Tibial nerve (tissue), 4 donors: ENCODE measurements around the gene KCTD2. TPM values are rescaled to one million over a fixed set of nuclear protein-coding genes. Genes with fewer than 3 reads are reported as not detected.

Source experiments
- DNase-seq, 2 donors: peaks; one replicate each; pipeline ENCODE4 v3.0.0-alpha.2; 2019; ENCODE audit warnings: low spot score in 2 of 2
- H3K27ac ChIP-seq, 4 donors: fragments of 200-600 bp; sonication (generic) in 3 of 4; one replicate each; pipeline ENCODE4 v1.5.1; 2017 to 2019; ENCODE audit warnings: mild to moderate bottlenecking in 1 of 4
- H3K27me3 ChIP-seq, 2 donors: fragments of 200-600 bp; sonication (generic) in 1 of 2; one replicate each; pipeline versions ENCODE4 v1.5.1 to v1.6.0; 2017 to 2019
- H3K36me3 ChIP-seq, 3 donors: fragments of 200-600 bp; sonication (generic); one replicate each; pipeline ENCODE4 v1.5.1; 2018 to 2019
- H3K4me1 ChIP-seq, 4 donors: fragments of 200-600 bp; sonication (generic) in 3 of 4; one replicate each; pipeline ENCODE4 v1.5.1; 2017 to 2019
- H3K4me3 ChIP-seq, 4 donors: fragments of 200-600 bp; sonication (generic) in 3 of 4; one replicate each; pipeline ENCODE4 v1.5.1; 2017 to 2019; ENCODE audit warnings: mild to moderate bottlenecking in 1 of 4, moderate library complexity in 1 of 4
- H3K9me3 ChIP-seq, 4 donors: fragments of 200-600 bp; sonication (generic) in 3 of 4; one replicate each; pipeline ENCODE4 v1.5.1; 2017 to 2019
- EP300 ChIP-seq, 2 donors: sonication (generic); formaldehyde crosslinking; IDR thresholded peaks; one replicate each; pipeline ENCODE4 v1.6.1; 2017; ENCODE audit warnings: antibody characterized with exemption in 2 of 2, mild to moderate bottlenecking in 1 of 2
- POLR2A ChIP-seq, 2 donors: fragments of 450-650 bp; IDR thresholded peaks; one replicate each; pipeline ENCODE4 v1.6.1; 2017; ENCODE audit warnings: antibody characterized with exemption in 2 of 2, mild to moderate bottlenecking in 2 of 2, moderate library complexity in 2 of 2
- WGBS, 2 donors: methylation state at CpG; one replicate each; pipeline ENCODE4 v1.1.5; 2018; 5-methylcytosine and 5-hydroxymethylcytosine counted together
- total RNA-seq, 4 donors: library from RNA; depleted of rRNA; stranded (reverse); fragments of >200 nt; gene quantifications; one replicate each; pipeline ENCODE4 v1.1.0, GENCODE V29; 2016
- TF ChIP-seq, protein P1 (sequence below), 5 experiments: fragments of 200-600 bp in 3 of 5; fragments of 450-650 bp in 2 of 5; sonication (generic) in 3 of 5; IDR thresholded peaks; one replicate each; pipeline ENCODE4 v1.5.1; 2016 to 2019; ENCODE audit warnings: antibody characterized with exemption in 5 of 5, mild to moderate bottlenecking in 3 of 5, moderate library complexity in 2 of 5

The KCTD2 gene, protein sequence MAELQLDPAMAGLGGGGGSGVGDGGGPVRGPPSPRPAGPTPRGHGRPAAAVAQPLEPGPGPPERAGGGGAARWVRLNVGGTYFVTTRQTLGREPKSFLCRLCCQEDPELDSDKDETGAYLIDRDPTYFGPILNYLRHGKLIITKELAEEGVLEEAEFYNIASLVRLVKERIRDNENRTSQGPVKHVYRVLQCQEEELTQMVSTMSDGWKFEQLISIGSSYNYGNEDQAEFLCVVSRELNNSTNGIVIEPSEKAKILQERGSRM
- 10 to 100 TPM; 24.9 to 33.5 (median 32.6) TPM for total RNA-seq

DNA sequence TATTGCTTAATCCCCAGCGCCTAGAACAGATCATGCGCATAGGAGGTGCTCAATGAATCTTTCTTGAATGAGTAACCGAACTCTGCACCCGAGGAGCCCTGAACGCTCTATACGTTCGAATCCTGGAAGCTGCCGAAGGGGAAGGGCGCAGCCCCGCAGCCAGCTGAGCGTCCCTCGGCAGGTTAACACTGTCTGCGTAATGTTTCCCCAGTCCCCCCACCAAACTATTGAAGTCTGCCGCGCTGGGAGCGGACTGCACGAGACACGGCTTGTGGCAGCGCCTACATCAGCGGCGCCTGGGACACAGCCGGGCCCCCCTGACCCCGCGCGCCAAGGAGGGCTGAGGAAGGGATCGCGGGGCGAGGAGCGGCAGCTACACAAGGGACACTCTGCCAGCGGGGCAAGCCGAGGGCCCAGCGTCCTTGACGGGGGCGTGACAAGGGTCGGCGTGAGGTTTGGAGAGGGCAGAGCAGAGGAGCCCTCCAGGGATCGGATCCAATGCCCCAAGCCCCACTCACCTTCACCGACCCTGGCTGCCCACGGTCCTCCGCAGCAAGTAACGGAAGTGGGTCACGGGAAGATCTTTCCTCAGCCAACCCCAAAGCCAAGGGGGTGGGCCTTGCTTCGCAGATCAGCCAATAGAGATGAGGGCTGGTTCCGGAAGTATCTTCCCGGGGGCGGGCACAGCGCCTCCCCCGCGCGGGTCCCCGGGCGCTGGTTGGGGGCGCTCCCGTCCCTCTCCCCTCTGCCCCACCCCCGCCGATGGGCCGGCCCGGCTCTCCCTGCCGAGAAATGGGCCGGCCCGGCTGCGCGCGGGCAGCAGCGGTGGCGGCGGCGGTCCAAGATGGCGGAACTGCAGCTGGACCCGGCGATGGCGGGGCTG lies at the start of gene KCTD2, which contains the start of gene ATP5PD:
KCTD2 (plus strand) TSS at position 819 of the 883 bp plus-strand sequence; CDS start at position 845, 26 bp downstream.
ATP5PD (minus strand) TSS at position 563 of the 883 bp plus-strand sequence. CDS start 4,319 bp downstream, outside the sequence.
- WGBS, 2 donors: 1% methylated on average over 44 to 52 of the region's 72 CpGs
- Histone ChIP-seq H3K27me3 (no peaks in the 10 kb centered on the region), H3K4me1 (peaks cover 0 to 37% (median 21%) of the 10 kb centered on the region in 4 donors), H3K9me3 (no peaks in the 10 kb centered on the region), H3K36me3 (peaks cover 0 to 19% (median under 1%) of the 10 kb centered on the region in 3 donors), H3K27ac (peak within 1 kb of the TSS; percentile 90 to 98 (median 92)), H3K4me3 (peak within 1 kb of the TSS; percentile 65 to 98 (median 78))
- TF ChIP-seq POLR2A (IDR thresholded peaks at IDR 0.05) (peak; percentile 88 to 90), EP300 (IDR thresholded peaks at IDR 0.05) (peak; percentile 47 to 98)
- TF ChIP-seq, protein P1, sequence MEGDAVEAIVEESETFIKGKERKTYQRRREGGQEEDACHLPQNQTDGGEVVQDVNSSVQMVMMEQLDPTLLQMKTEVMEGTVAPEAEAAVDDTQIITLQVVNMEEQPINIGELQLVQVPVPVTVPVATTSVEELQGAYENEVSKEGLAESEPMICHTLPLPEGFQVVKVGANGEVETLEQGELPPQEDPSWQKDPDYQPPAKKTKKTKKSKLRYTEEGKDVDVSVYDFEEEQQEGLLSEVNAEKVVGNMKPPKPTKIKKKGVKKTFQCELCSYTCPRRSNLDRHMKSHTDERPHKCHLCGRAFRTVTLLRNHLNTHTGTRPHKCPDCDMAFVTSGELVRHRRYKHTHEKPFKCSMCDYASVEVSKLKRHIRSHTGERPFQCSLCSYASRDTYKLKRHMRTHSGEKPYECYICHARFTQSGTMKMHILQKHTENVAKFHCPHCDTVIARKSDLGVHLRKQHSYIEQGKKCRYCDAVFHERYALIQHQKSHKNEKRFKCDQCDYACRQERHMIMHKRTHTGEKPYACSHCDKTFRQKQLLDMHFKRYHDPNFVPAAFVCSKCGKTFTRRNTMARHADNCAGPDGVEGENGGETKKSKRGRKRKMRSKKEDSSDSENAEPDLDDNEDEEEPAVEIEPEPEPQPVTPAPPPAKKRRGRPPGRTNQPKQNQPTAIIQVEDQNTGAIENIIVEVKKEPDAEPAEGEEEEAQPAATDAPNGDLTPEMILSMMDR (IDR thresholded peaks at IDR 0.05): peak in 2 of 5 experiments; percentile 16 to 27
- DNase-seq: peak; percentile 91 to 92

DNA sequence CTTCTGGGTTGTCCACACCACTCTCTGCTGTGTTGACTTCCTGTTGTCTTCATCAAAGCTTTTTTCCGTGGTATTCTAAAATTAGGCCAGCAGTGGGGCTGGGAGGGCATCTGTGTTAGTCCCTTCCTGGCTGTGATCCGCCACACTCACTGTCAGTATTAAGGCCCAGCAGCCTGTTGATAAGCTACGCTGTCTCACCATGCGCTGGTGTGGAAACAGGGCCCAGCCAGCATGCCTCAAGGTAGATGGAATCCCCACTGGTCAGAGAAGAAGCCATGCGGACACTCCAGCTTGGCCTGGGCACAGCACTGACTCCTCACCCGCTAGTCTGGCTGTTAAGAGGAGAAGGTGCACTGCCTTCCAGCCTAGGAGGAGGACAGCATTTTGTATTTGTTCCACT lies 48.2 kb upstream of the KCTD2 start:
- Histone ChIP-seq H3K4me3 (no peak overlapping the region), H3K4me1 (no peaks in the 10 kb centered on the region), H3K36me3 (peaks cover 0 to 41% (median 0%) of the 10 kb centered on the region in 3 donors), H3K27ac (no peak overlapping the region), H3K27me3 (no peaks in the 10 kb centered on the region), H3K9me3 (no peaks in the 10 kb centered on the region)
- WGBS, 2 donors: 33 to 82% methylated on average over 1 to 6 of the region's 6 CpGs
- no peak for DNase-seq
- TF ChIP-seq EP300 (IDR thresholded peaks at IDR 0.05) (no peak), POLR2A (IDR thresholded peaks at IDR 0.05) (no peak)
- TF ChIP-seq, protein P1 (IDR thresholded peaks at IDR 0.05): no peak

DNA sequence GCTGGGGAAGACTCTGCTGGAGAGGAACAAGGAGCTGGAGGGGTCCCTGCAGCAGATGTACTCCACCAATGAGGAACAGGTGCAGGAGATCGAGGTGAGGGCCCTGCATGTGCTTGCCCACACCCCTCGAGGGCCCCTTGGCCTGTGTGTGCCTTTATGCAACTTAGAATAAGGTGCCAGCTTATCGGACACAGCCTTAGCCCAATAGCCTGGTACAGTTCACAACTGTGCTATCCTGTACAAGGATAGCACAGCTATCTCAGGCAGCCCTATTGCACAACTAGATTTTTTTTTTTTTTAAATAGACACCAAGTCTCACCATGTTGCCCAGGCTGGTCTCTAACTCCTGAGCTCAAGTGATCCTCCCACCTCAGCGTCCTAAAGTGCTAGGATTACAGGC lies 47.5 kb upstream of the KCTD2 start:
- Histone ChIP-seq H3K36me3 (peaks cover 0 to 48% (median 0%) of the 10 kb centered on the region in 3 donors), H3K27me3 (no peaks in the 10 kb centered on the region), H3K27ac (no peak overlapping the region), H3K4me1 (no peaks in the 10 kb centered on the region), H3K9me3 (no peaks in the 10 kb centered on the region), H3K4me3 (no peak overlapping the region)
- TF ChIP-seq, protein P1 (IDR thresholded peaks at IDR 0.05): no peak
- TF ChIP-seq POLR2A (IDR thresholded peaks at IDR 0.05): no peak
- no peak for TF ChIP-seq EP300 (IDR thresholded peaks at IDR 0.05)
- no peak for DNase-seq
- WGBS, 2 donors: 86 to 91% methylated on average over 4 of the region's 4 CpGs

DNA sequence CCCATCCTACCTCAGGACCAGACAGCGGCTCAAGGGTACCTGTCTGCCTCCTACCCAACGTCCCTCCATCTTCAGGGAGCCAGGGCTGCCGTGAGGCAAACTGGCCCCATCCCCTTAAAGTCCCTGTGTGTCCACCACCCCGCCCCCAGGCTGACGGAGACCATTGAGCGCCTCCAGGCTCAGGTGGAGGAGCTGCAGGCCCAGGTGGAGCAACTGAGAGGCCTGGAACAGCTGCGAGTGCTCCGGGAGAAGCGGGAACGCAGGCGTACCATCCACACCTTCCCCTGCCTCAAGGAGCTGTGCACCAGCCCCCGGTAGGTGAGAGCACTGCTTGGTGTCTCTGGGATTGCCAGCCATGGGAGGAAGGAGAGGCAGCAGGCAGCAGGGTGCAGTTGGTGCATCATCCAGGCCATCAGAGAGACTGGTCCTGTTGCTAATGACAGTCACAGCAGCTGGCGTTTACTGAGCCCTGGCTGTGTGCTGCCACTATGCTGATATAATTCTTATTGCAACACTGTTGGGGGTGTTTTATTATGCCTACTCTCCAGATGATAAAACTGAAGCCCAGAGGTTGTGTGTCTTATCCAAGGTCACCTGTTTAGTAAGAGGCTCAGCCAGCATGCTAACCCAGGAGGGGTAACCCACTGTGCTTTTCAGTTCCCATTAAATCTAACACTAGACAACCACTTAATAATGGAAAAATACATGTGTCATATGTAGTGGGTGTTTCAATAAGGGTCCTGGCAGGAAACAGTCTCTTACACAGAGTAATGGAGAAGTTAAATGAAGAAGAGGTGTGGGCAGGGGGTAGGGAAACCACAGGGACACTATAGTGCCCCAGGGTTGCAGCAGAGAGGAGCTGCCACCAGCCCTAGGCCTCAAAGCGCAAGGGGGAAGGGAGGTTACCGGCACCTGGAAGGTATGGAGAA lies 44.8 kb upstream of the KCTD2 start:
- Histone ChIP-seq H3K4me1 (no peaks in the 10 kb centered on the region), H3K9me3 (no peaks in the 10 kb centered on the region), H3K36me3 (peaks cover 0 to 61% (median 0%) of the 10 kb centered on the region in 3 donors), H3K27ac (no peak overlapping the region), H3K27me3 (no peaks in the 10 kb centered on the region), H3K4me3 (no peak overlapping the region)
- 91 to 92% methylated on average over 15 of the region's 15 CpGs for WGBS, 2 donors
- DNase-seq: no peak
- TF ChIP-seq, protein P1 (IDR thresholded peaks at IDR 0.05): no peak
- no peak for TF ChIP-seq POLR2A (IDR thresholded peaks at IDR 0.05)
- TF ChIP-seq EP300 (IDR thresholded peaks at IDR 0.05): no peak
